Medulla oblongata (tissue), 1 donor: ENCODE measurements around the gene USP38.
"Not testable (repeated sequence)": the region's sequence is repeated elsewhere in the genome, so short reads cannot be mapped to it uniquely, and the experiment has no call there.

ENCODE experiments used
- DNase-seq: peaks from one replicate; pipeline ENCODE4 v3.0.0-alpha.2; 2015; ENCODE audit errors: extremely low spot score

USP38 gene

DNA sequence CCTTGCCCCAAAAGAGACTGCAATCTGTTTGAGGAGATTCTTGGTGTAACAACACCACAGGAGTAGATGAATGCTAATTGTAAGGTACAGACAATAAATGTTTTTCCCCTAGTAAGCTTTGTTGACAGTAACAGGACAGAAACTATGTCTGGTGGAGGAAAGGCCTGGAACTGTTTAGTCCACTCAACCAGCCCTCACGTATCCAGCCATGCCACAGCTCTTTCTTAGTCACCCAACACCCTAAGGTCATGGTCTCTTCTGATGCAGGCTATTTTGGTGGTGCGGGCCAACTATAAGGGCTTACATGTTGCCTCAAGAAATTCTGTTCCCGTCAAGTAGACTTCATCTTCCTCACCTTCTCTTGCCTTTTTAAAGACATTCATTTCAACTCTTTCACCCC lies 76.0 kb downstream of the USP38 start:
- no peak for DNase-seq

DNA sequence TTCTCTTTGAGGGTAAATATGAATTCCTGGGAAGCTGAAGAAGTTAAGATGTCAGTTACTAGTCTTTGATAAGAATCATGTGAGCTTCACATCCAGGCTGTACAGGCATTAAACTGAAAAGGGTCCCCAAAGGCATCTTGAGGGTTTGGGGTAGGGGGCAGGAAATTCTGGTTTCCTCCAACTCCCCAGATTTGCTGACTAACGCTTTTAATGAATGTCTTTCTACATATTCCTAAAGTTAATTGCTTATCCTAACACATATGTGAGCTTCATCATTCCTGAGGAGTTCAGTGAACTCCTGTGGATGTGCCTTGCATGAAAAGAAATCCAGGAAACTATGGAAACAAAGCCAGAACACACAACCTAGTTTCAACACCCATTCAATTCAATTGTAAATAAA lies 78.1 kb downstream of the USP38 start:
- no peak for DNase-seq

DNA sequence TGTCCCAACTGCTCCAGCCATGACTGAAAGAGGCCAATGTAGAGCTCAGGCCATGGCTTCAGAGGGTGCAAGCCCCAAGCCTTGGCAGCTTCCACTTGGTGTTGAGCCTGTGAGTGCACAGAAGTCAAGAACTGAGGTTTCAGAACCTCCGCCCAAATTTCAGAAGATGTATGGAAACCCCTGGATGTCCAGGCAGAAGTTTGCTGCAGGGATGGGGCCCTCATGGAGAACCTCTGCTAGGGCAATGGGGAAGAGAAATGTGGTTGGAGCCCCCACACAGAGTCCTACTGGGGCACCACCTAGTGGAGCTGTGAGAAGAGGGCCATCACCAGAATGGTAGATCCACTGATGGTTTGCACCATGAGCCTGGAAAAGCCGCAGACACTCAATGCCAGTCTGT lies 83.0 kb downstream of the USP38 start:
- DNase-seq: not testable (repeated sequence)

DNA sequence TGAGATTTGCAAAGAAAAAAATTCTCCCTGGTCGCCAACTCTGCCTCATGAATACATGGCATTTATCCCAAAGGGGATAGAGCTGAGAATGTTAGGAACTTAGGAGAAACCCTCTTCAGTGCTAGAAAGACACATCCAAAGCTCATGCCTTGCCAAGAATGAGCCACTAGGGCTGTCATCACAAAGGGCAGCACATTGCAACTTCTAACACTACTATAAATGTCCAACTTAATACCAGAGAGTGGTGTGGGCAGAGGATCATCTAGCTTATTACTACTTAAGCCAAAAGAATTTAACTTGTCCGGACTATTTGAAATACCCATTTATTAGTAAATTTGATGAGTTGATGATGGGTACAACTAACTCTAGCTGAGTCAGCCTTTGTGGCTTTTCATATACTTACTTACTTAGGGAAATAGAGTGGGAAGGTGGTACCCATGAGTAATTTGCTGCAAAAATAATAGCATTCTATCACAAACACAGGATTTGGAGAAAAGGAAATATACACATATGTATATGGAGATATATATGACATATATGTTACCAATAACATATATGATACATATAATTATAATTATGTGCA lies 85.6 kb downstream of the USP38 start:
- DNase-seq: no peak
